OCI-LY3 (cell line): ENCODE data around the gene CDA.

Source experiments
- H2AFZ ChIP-seq: fragments of 200-600, 300-600 bp; shearing (Covaris generic); 2 replicates; pipeline ENCODE4 v1.6.0; 2014; ENCODE audit warnings: antibody characterized with exemption, low read depth, low read length
- H3K27ac ChIP-seq: fragments of 200-600, 300-600 bp; sonication (generic); 2 replicates; pipeline ENCODE4 v1.5.1; 2014; ENCODE audit warnings: mild to moderate bottlenecking, low read length, moderate library complexity, mixed read lengths
- H3K27me3 ChIP-seq: fragments of 200-600, 300-600 bp; sonication (generic); 2 replicates; pipeline ENCODE4 v1.6.1; 2014; ENCODE audit warnings: low read depth, low read length, mixed read lengths
- H3K36me3 ChIP-seq: fragments of 200-600, 300-600 bp; sonication (generic); replicated peaks from 2 replicates; pipeline ENCODE3; 2014; ENCODE audit warnings: low read depth, low read length, mixed read lengths
- H3K4me1 ChIP-seq: fragments of 300-600, 200-600 bp; sonication (generic); 2 replicates; pipeline ENCODE4 v1.6.1; 2014; ENCODE audit warnings: low read length, mixed read lengths
- H3K4me2 ChIP-seq: fragments of 200-600, 300-600 bp; sonication (generic); 2 replicates; pipeline ENCODE4 v1.6.1; 2014; ENCODE audit warnings: low read length, mixed read lengths
- H3K4me3 ChIP-seq: fragments of 300-600, 200-600 bp; sonication (generic); 2 replicates; pipeline ENCODE4 v1.5.1; 2014; ENCODE audit warnings: antibody characterized with exemption, mild to moderate bottlenecking, low read length, moderate library complexity
- H3K79me2 ChIP-seq: fragments of 300-600, 200-600 bp; shearing (Covaris generic); 2 replicates; pipeline ENCODE4 v1.6.1; 2014; ENCODE audit warnings: mild to moderate bottlenecking, low read length, mixed read lengths
- H3K9ac ChIP-seq: fragments of 300-600, 200-600 bp; shearing (Covaris generic); 2 replicates; pipeline ENCODE4 v1.6.0; 2014; ENCODE audit warnings: mild to moderate bottlenecking, low read length, moderate library complexity
- H3K9me3 ChIP-seq: fragments of 200-600, 300-600 bp; shearing (Covaris generic); 2 replicates; pipeline ENCODE4 v1.6.1; 2014; ENCODE audit warnings: low read length, mixed read lengths; ENCODE audit not compliant: insufficient read depth
- H4K20me1 ChIP-seq: fragments of 200-600, 300-600 bp; sonication (generic); 2 replicates; pipeline ENCODE4 v1.6.1; 2016; ENCODE audit warnings: low read length, mixed read lengths; ENCODE audit not compliant: insufficient read depth
- EZH2phosphoT487 ChIP-seq: fragments of 200-600 bp; shearing (Covaris generic); IDR thresholded peaks from 2 replicates; pipeline ENCODE4 v1.6.1; 2018; ENCODE audit warnings: antibody characterized with exemption, mixed run types, low read depth
- TF ChIP-seq, protein P1 (sequence below): fragments of 200-600, 300-600 bp; sonication (generic); IDR thresholded peaks from 2 replicates; pipeline ENCODE4 v1.5.1; 2014; ENCODE audit warnings: antibody characterized with exemption, low read length, low read depth

The CDA gene

DNA sequence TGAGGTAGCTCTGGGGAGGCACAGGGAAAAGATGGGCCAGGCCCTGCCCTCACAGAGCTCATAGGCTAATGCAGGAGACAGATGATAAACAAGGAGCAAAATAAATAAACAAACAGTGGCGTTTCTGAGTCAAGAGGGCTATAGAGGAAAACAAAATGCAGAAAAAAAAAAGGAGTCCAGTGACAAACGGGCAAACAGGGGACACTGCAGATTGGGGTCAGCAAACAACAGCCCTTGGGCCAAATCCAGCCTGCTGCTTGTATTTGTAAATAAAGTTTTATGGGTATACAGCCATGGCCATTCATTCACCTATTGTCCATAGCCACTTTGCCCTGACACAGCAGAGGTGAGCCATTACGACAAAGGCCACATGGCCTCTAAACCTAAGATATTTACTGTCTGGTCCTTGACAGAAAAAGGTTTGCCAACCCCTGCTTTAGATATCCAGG is 25.3 kb downstream of the CDA start:
- Histone ChIP-seq H3K27me3 (no peaks in the 10 kb centered on the region), H3K27ac (no peak overlapping the region), H3K79me2 (no peaks in the 10 kb centered on the region), H3K4me1 (peaks cover 5% of the 10 kb centered on the region; the same call in 1 of the 2 replicates), H3K9me3 (no peaks in the 10 kb centered on the region), H2AFZ (no peak overlapping the region), H3K4me3 (no peak overlapping the region), H3K4me2 (no peak overlapping the region), H3K36me3 (no peaks in the 10 kb centered on the region), H3K9ac (no peak overlapping the region), H4K20me1 (no peaks in the 10 kb centered on the region)
- TF ChIP-seq EZH2phosphoT487: no peak
- TF ChIP-seq, protein P1, sequence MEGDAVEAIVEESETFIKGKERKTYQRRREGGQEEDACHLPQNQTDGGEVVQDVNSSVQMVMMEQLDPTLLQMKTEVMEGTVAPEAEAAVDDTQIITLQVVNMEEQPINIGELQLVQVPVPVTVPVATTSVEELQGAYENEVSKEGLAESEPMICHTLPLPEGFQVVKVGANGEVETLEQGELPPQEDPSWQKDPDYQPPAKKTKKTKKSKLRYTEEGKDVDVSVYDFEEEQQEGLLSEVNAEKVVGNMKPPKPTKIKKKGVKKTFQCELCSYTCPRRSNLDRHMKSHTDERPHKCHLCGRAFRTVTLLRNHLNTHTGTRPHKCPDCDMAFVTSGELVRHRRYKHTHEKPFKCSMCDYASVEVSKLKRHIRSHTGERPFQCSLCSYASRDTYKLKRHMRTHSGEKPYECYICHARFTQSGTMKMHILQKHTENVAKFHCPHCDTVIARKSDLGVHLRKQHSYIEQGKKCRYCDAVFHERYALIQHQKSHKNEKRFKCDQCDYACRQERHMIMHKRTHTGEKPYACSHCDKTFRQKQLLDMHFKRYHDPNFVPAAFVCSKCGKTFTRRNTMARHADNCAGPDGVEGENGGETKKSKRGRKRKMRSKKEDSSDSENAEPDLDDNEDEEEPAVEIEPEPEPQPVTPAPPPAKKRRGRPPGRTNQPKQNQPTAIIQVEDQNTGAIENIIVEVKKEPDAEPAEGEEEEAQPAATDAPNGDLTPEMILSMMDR: no peak

DNA sequence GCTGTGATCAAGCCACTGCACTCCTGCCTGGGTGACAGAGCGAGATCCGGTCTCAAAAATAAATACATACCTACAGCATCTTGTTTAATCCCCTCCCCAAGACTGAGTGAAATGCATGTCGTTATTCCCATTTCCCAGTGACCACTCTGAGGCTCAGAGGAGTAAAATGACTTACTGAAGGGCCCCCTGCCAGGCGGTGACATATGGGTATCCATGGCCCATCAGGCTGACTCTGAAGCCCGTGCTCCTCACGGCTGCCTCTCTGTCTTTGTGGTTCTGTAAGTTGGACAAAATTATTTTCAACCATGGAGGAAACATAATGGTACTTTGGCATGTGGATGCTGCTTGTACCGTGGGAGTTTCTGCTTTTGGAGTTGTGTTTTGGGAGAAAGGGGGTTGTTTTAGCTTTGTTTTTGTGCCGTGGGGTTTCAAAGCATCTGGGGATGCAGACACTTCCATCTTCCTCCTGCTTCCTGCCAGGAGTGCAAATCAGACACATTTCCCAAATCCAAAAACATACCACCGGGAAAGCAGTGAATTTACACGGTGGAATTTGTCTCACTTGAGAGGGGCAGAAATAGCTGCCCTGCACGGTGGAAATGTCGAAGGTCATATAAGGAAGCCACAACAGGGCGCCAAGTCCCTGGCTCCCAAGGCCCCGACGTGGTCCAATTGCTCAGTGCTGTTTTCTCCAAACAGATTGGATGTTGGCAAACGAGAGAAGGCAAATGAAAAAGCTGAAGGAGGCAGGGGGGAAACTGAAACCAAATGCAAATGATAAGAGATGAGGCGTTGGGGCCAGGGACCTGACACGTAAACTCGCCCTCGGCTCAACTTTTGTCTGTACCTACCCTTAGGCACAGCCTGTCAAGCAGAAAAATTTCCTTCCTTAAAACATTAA is 27.3 kb downstream of the CDA start:
- Histone ChIP-seq H3K36me3 (no peaks in the 10 kb centered on the region), H2AFZ (no peak overlapping the region), H3K79me2 (no peaks in the 10 kb centered on the region), H3K27me3 (no peaks in the 10 kb centered on the region), H3K4me1 (peaks cover 5% of the 10 kb centered on the region; the same call in 1 of the 2 replicates), H4K20me1 (no peaks in the 10 kb centered on the region), H3K9ac (no peak overlapping the region), H3K4me3 (no peak overlapping the region), H3K4me2 (no peak overlapping the region), H3K27ac (no peak overlapping the region), H3K9me3 (no peaks in the 10 kb centered on the region)
- TF ChIP-seq EZH2phosphoT487: no peak
- TF ChIP-seq, protein P1: no peak

DNA sequence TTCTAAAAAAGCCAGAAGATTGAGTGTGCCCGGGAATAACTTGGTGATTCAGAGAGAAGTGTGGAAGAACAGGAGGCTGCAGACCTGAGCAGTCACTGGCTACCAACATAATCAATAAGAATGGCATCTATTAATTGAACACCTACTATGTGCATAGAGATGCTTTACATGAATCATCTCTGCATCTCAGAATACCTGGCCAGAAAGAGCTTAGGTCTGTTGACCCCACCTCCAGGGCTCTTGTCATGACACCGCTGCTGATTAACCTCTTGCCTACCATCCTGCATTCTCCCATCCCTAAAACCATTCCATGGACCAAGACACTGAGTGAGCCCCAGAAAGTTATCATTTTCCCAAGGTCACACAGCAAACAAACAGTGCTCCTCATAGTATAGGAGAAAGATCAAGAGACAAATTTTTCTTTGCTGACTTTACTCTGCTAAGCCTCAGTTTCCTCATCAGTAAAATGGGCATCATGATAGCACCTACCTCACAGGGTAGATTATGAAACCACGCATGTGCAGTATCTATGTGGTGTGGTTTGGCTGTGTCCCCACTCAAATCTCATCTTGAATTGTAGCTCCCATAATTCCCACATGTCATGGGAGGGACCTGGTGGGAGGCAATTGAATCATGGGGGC is 28.1 kb downstream of the CDA start:
- H3K79me2 ChIP-seq: no peaks in the 10 kb centered on the region
- no peaks in the 10 kb centered on the region for H3K9me3 ChIP-seq
- H3K27ac ChIP-seq: no peak overlapping the region
- no peak overlapping the region for H3K9ac ChIP-seq
- no peaks in the 10 kb centered on the region for H4K20me1 ChIP-seq
- no peaks in the 10 kb centered on the region for H3K27me3 ChIP-seq
- no peak overlapping the region for H3K4me3 ChIP-seq
- peaks cover 5% of the 10 kb centered on the region; the same call in 1 of the 2 replicates for H3K4me1 ChIP-seq
- H3K4me2 ChIP-seq: no peak overlapping the region
- H2AFZ ChIP-seq: no peak overlapping the region
- H3K36me3 ChIP-seq: no peaks in the 10 kb centered on the region
- no peak for TF ChIP-seq EZH2phosphoT487
- TF ChIP-seq, protein P1: no peak

DNA sequence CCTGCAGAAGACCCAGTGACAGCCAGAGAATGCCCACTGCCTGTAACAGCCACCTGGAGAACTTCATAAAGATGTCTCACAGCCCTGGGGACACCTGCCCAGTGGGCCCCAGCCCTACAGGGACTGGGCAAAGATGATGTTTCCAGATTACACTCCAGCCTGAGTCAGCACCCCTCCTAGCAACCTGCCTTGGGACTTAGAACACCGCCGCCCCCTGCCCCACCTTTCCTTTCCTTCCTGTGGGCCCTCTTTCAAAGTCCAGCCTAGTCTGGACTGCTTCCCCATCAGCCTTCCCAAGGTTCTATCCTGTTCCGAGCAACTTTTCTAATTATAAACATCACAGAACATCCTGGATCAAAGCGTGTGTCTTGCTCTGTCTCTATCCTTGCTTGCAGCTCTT is 29.7 kb downstream of the CDA start:
- TF ChIP-seq, protein P1: no peak
- TF ChIP-seq EZH2phosphoT487: no peak
- Histone ChIP-seq H3K4me3 (no peak overlapping the region), H3K4me1 (peaks cover 5% of the 10 kb centered on the region; the same call in 1 of the 2 replicates), H3K27ac (no peak overlapping the region), H3K27me3 (no peaks in the 10 kb centered on the region), H2AFZ (no peak overlapping the region), H3K79me2 (no peaks in the 10 kb centered on the region), H3K9me3 (no peaks in the 10 kb centered on the region), H4K20me1 (no peaks in the 10 kb centered on the region), H3K36me3 (no peaks in the 10 kb centered on the region), H3K4me2 (no peak overlapping the region), H3K9ac (no peak overlapping the region)
